Measurements from ENCODE around the gene SCRT2.

GRCh38 chr20:655726-656624, 19.6 kb downstream of the SCRT2 start:
- TF ChIP-seq CTCF (IDR thresholded peaks at IDR 0.05; ENCODE audit: low read depth, low read length) (no peak), POLR2A (IDR thresholded peaks at IDR 0.05; ENCODE audit: extremely low read depth, insufficient read length) (no peak), MAX (IDR thresholded peaks at IDR 0.05; ENCODE audit: low read depth, low read length) (no peak), MYC (IDR thresholded peaks at IDR 0.05; ENCODE audit: low read depth, low read length) (no peak)
